ENCODE data around the gene WFDC1. TPM values are rescaled to one million over a fixed set of nuclear protein-coding genes. Genes with fewer than 3 reads are reported as not detected.

WFDC1 gene
- 46.3 TPM for total RNA-seq

DNA sequence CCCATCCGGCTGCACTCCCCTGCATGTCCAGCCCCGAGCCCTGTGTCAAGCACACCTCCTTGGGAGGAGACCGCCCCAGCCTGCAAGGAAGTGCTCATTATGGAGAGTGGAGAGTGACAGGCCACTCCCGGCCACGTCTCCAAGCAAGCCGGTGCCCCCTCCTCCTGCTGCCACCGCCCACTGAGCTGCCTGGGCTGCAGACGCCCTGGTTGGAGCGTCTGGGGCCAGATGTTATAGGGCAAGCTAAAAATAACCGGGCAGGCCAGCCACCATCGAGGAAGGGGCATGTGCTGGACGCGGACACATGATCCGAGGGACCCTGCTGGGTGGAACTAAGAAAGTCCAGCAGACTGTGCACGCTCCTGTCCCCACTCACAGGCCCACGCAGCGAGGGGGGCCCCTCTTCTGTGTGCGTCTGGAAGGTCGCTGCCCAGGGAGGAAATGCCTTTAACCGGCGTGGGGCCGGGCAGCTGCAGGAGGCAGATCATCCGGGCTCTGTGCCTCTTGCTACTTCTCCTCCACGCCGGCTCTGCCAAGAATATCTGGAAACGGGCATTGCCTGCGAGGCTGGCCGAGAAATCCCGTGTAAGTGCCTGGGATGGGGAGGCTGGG, at the start of gene WFDC1:
Gene WFDC1 (plus strand): TSS at position 348 of the 612 bp plus-strand sequence. CDS start 94 bp downstream, at position 442.

GRCh38 chr16:84368308-84368996, 73.8 kb downstream of the WFDC1 start, which contains the start of gene ATP2C2:
Gene ATP2C2, plus strand, starts transcription at chr16:84368538. Its CDS starts 78 bp downstream, at chr16:84368616.

Other genes with a start within 250 kb of the WFDC1 start
- 149 TPM for gene MBTPS1, start 177.9 kb upstream of the WFDC1 start, total RNA-seq
- gene HSDL1, start 149.7 kb upstream of the WFDC1 start, total RNA-seq: 86.4 TPM
- 0.33 TPM for gene DNAAF1, start 149.6 kb upstream of the WFDC1 start, total RNA-seq
- gene TAF1C, start 107.8 kb upstream of the WFDC1 start, total RNA-seq: 63.7 TPM
- 4.3 TPM for gene ADAD2, start 103.7 kb upstream of the WFDC1 start, total RNA-seq
- 1.8 TPM for gene KCNG4, start 54.9 kb upstream of the WFDC1 start, total RNA-seq
- gene ATP2C2, start 73.7 kb downstream of the WFDC1 start, total RNA-seq: 2.1 TPM
- gene MEAK7, start 209.8 kb downstream of the WFDC1 start, total RNA-seq: 23.1 TPM